Fibroblast of mammary gland (primary cell): ENCODE results near the gene LRRC17.

ENCODE experiments used
- DNase-seq: peaks from one replicate; pipeline ENCODE4 v3.0.0-alpha.2; 2010; ENCODE audit warnings: low read depth
- H3K4me3 ChIP-seq: 2 replicates; pipeline ENCODE4 v1.5.1; 2011; ENCODE audit warnings: low read depth, mild to moderate bottlenecking, low read length, moderate library complexity; ENCODE audit not compliant: control insufficient read depth
- CTCF ChIP-seq: conservative IDR thresholded peaks from 2 replicates; pipeline ENCODE4 v1.5.1; 2011; ENCODE audit warnings: low read depth, low read length, inconsistent platforms; ENCODE audit not compliant: control insufficient read depth, insufficient read depth

LRRC17 gene

GRCh38 chr7:102912742-102913141, at the start of gene LRRC17:
Gene LRRC17, plus strand, starts transcription at chr7:102913000. Its CDS starts 20,914 bp downstream, at chr7:102933914.
- peak; percentile 89 for DNase-seq
- no peak for TF ChIP-seq CTCF
- peak within 1 kb of the TSS; percentile 54 for H3K4me3 ChIP-seq

GRCh38 chr7:102864958-102865357, 47.8 kb upstream of the LRRC17 start:
- TF ChIP-seq CTCF, result no peak

GRCh38 chr7:102866535-102867215, 46.1 kb upstream of the LRRC17 start:
- DNase-seq, result no peak
- no peak overlapping the region for H3K4me3 ChIP-seq
- no peak for TF ChIP-seq CTCF

More at GRCh38 chr7:102864958-102865357, 47.8 kb upstream of the LRRC17 start:
- DNase-seq, result no peak
- no peak overlapping the region for H3K4me3 ChIP-seq

- H3K4me3 ChIP-seq, result no peak overlapping the region
- DNase-seq, result no peak
- no peak for TF ChIP-seq CTCF
Measured at GRCh38 chr7:102869195-102869594, 43.6 kb upstream of the LRRC17 start.

- no peak for TF ChIP-seq CTCF
- DNase-seq, result peak; percentile 96
- H3K4me3 ChIP-seq, result no peak overlapping the region
Measured at GRCh38 chr7:102872460-102872859, 40.3 kb upstream of the LRRC17 start.

GRCh38 chr7:102873470-102874165, 39.2 kb upstream of the LRRC17 start:
- peak; percentile 32 for DNase-seq
- no peak for TF ChIP-seq CTCF
- no peak overlapping the region for H3K4me3 ChIP-seq
